Measurements from ENCODE around the gene WASHC4.
"Not testable (repeated sequence)": the region's sequence is repeated elsewhere in the genome, so short reads cannot be mapped to it uniquely, and the experiment has no call there.

Gene WASHC4

DNA sequence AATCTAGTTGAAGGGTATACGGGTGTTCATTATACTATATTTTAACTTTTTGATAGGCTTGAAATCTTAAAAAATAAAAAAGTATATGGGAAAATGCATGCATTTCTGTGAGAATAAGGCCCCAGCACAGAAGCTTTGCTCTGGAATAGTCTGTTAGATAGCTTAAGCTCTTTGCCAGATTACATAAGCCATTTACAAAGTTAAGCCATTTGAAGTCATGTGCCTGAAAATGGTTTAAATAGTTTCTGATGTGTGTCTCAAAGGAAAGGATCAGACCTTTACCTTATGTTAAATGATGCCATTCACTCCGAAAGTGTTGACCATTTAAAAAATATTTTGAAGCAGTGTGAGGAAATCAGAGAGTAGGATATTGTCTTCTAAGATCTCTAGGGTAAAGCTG is 51.3 kb downstream of the WASHC4 start:
- H3K27ac ChIP-seq, result no peak overlapping the region
- DNase-seq (ENCODE audit: low read depth, low spot score), result no peak

DNA sequence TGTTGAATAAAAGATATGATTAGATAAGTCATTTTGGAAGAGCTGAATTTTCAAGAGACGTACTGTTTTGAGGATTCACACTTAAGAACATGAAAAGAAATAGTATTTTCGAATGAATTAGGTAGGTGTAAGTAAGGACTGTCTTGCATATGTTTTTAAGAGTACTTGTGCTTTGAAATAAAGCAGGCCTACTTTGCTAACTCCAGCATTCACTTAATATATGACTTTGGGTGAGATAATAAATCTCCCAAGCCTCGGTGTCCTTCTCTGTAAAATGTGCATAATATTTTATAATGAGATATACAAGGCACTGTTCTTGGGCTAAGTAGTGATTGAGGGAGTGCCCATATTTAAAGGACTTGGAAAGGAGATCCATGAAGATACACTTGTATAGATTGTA is 54.6 kb downstream of the WASHC4 start:
- H3K27ac ChIP-seq, result no peak overlapping the region
- DNase-seq (ENCODE audit: low read depth, low spot score), result no peak

DNA sequence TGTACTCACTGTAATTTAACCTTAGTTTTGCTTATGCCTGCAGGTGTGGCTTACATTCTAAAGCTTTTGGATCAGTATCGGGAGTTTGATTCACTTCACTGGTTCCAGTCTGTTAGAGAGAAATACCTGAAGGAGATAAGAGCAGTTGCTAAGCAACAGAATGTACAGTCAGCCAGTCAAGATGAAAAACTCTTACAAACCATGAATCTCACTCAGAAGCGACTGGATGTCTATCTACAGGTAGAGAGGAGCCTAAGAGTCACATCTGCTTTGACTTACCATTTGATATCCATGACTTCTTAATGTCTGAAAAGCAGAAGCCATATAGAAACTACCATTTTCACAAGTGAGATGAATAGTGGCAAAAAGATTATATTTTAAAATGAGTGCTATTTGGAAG is 56.5 kb downstream of the WASHC4 start:
- H3K27ac ChIP-seq, result no peak overlapping the region
- DNase-seq (ENCODE audit: low read depth, low spot score), result no peak

DNA sequence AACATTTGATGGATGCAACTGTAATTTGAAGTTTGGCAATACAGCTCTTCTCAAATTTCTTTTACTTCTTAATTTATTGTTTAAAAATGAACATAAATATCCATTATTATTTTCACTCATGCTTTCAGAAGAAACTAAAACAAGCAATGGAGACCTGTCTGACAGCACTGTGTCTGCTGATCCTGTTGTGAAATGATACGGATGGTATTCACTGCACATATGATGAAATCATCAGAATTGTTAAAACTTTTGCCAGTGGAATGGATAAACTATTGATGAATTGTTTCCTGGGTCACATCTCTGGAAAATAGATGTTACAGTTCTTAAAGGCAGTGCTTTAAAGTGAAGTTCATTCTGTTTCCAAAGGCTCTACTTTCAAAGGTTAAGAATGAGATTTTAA is 59.2 kb downstream of the WASHC4 start:
- no peak overlapping the region for H3K27ac ChIP-seq
- DNase-seq (ENCODE audit: low read depth, low spot score), result no peak

DNA sequence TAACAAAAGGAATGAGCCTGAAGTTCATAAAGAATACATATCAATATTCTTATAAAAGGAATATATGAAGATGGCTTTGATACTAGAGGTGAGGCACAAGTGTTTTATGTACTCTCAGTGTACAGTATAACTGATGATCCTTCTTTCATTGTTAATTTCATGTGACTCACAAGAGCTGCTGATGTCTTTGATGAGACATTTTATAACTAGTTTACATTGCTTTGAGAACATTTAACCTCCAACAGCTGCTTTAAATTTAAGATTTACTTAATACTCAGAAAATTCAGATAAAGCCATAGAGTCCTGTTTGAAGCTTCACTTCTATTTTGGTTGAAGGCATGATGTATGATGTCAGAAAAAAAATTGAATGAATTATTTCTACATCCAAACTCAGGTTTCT is 59.8 kb downstream of the WASHC4 start:
- H3K27ac ChIP-seq, result no peak overlapping the region
- no peak for DNase-seq (ENCODE audit: low read depth, low spot score)

DNA sequence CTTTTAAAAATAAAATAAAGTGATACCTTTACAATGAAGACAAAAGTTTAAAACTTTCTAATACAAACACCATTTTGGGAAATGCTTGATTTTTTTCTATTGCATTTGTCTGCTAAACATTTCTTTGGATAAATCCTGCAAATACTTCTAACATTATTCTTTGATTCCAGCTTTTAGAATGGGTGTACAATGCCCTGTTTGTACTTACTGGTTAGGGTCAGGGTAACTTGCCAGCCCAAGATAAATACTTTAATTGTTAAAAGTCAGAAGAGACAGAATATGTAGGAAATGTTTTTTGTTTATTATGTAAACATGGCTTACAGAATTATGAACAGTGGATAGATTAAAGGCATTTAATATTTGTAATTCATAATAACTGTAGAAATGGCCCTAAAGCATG is 60.5 kb downstream of the WASHC4 start:
- no peak for DNase-seq (ENCODE audit: low read depth, low spot score)
- no peak overlapping the region for H3K27ac ChIP-seq

DNA sequence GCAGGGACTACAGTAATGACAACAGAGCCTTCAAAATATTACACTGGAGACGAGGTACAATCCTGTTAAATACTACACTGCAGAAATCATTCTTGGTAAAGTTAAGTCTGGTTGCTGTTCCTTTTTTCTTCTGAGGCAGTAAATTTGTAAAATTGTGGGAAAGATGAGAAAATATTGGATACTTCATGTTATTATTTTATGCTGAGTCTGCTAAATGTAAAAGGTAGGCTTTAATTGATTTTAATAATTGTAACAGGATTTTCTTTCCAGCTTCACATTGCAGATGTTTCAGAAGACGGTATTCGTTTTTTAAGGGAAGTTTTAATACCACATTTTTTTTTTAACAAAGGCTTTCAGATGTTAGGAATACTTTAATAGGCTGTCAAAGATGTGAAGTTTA is 62.6 kb downstream of the WASHC4 start:
- H3K27ac ChIP-seq, result no peak overlapping the region
- DNase-seq (ENCODE audit: low read depth, low spot score), result no peak

DNA sequence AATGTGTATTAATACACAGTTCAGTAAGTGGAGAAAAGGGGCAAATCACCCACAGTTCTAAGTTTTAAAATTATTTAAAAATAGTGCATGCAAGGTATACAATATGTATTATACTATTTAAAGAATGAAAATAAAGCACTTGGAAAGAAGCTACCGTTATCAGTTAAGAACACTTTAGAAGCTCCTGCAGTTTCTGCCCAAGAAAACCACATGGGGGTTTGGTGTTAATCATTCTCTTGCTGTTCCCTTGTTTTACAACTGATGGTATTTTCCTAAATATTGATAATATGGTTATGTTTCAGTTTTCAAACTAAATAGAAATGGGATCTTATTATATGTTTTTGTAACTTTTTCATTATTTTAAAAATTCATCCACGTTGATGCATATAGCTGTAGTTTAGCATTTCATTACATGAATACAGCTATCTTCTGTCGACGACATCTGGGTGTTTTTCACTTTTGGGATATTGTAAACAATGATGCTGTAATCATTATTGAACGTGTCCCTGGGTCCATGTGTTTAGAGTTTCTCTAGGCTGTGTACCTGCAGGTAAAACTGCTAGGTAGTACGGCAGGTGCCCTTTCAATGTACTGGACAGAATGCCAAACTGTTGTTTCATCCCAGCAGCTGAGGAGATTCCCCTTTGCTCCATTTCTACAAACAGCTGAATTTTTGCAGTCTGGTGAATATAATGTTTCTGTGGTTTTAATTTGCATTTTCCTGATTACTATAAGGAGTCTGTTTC is 64.3 kb downstream of the WASHC4 start:
- no peak for DNase-seq (ENCODE audit: low read depth, low spot score)
- no peak overlapping the region for H3K27ac ChIP-seq

DNA sequence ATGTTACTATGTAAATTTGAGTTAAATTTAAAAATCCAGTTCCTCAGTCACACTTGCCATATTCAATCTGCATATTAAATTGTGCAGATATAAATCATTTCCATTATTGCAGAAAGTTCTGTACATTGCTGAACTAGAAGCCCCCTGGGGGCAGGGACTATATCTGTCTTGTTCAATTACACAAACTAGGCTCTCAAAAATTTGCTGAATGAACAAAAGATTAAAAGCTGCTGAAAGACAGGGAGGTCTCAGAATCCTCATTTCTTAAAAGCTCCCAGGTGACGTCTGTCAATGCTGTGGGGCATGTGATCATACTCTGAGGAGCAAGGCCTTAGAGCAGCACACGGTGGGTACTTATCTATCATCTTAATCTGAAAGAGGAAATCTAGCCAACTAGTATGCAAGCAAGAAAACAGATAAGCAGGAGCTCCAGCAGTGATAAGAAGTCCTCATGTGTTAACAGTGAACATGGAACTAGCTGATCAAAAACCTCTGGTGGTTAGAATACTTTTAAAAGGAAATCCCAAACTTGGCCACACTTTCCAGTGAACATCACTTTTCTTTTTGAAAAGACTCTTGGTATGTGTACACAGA is 68.0 kb downstream of the WASHC4 start:
- DNase-seq (ENCODE audit: low read depth, low spot score), result no peak
- H3K27ac ChIP-seq, result no peak overlapping the region

DNA sequence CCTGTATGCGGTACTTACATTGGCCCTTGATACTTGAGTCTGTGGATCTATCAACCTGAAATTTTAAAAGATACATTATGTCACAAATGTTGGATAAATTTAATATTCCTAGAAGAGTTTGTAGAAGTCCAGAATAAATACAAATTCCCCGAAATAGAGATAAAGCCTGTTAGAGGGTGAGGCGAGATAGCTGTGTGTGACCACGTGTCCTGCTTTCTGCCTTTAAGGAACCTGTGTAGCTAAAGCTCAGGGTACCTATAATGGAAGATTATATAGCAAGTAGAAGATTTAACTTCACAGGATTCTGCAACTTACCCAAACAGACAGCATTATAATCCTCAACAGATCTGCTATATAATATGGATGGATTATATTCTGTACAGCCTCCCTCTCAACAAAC is 69.7 kb downstream of the WASHC4 start:
- no peak overlapping the region for H3K27ac ChIP-seq
- no peak for DNase-seq (ENCODE audit: low read depth, low spot score)

DNA sequence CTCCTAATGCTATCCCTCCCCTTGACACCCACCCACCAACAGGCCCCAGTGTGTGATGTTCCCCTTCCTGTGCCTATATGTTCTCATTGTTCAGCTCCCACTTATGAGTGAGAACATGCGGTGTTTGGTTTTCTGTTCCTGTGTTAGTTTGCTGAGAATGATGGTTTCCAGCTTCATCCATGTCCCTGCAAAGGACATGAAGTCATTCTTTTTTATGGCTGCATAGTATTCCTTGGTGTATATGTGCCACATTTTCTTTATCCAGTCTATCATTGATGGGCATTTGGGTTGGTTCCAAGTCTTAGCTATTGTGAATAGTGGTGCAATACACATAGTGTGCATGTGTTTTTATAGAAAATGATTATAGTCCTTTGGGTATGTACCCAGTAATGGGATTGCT is 71.6 kb downstream of the WASHC4 start:
- not testable (repeated sequence) for DNase-seq (ENCODE audit: low read depth, low spot score)

DNA sequence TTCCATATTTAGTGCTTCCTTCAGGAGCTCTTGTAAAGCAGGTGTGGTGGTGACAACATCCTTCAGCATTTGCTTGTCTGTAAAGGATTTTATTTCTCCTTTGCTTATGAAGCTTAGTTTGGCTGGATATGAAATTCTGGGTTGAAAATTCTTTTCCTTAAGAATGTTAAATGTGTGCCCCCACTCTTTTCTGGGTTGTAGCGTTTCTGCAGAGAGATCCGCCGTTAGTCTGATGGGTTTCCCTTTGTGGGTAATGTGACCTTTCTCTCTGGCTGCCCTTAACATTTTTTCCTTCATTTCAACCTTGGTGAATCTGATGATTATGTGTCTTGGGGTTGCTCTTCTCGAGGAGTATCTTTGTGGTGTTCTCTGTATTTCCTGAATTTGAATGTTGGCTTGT is 75.9 kb downstream of the WASHC4 start:
- DNase-seq (ENCODE audit: low read depth, low spot score); H3K27ac ChIP-seq: not testable (repeated sequence)

More for the DNA sequence above, 71.6 kb downstream of the WASHC4 start:
- not testable (repeated sequence) for H3K27ac ChIP-seq

DNA sequence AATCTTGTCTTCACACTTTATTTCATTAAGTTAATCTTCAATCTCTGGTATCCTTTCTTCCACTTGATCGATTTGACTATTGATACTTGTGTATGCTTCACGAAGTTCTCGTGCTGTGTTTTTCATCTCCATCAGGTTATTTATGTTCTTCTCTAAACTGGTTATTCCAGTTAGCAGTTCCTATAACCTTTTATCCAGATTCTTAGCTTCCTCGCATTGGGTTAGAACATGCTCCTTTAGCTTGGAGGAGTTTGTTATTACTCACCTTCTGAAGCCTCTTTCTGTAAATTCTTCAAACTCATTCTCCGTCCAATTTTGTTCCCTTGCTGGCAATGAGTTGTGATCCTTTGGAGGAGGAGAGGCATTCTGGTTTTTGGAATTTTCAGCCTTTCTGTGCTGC is 76.4 kb downstream of the WASHC4 start:
- not testable (repeated sequence) for H3K27ac ChIP-seq; DNase-seq (ENCODE audit: low read depth, low spot score)

DNA sequence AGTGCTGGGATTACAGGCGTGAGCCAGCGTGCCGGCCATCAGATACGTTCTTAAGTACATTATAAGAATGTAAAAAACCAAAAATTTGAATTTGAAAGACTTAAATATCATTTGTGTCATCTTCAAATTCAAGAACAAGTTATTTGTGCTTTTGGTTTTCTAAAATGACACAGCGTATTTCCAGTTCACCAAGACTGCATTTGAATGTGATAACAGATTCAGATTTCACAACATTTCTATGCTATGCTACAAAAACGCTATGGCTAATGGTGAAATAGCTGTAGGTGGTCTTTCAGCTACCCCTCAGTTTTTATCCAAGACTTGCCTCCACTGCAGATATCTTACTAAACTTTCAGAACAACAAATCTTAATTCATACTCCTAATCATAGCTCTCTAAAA is 81.8 kb downstream of the WASHC4 start:
- DNase-seq (ENCODE audit: low read depth, low spot score), result no peak
- no peak overlapping the region for H3K27ac ChIP-seq

DNA sequence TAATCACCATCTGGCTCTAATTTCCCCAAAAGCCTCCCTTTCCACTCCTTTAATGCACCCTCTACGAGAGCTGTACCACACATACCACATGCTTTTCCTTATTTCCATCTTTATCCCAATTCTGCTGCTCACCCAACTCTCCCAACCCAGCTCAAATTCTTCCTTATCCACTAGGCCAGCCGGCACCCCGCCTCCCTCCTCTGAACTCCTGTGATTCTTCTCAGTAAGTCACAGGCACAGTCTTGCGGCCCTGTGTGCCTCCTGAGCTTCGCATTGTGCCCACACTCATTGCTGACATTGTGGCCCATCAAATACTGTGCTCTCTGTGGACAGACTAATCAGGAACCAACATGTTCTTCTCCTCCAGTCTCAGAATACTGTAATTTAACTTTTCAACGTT is 83.0 kb downstream of the WASHC4 start:
- DNase-seq (ENCODE audit: low read depth, low spot score), result no peak
- no peak overlapping the region for H3K27ac ChIP-seq

DNA sequence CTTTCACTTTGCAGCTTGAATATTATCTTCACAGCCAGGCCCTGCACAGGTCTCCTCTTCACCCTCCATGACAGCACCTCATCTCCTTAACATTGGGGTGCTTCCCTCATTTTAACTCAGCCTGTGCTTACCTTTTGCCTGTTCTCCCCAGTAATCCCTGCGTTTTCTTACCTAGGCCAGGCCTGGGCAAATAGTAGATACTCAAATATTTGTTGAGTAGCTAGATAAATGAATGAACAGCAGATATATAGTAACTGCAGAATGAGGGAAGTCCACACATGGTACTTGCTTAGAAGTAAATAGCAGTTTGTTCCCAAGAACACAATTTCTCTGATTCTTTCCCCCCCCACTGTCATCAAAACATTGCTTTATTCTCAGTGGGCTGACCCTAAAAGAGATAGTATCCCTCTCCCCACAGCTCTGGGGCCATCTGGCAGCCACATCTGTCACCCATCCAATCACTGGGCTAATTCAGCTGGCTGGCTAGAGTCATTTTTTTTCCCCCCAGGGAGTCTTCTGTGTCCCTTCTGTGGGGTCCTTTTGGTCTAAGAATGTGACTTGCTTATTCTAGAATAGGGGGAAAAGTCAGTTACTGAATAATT is 85.2 kb downstream of the WASHC4 start:
- no peak overlapping the region for H3K27ac ChIP-seq
- no peak for DNase-seq (ENCODE audit: low read depth, low spot score)

DNA sequence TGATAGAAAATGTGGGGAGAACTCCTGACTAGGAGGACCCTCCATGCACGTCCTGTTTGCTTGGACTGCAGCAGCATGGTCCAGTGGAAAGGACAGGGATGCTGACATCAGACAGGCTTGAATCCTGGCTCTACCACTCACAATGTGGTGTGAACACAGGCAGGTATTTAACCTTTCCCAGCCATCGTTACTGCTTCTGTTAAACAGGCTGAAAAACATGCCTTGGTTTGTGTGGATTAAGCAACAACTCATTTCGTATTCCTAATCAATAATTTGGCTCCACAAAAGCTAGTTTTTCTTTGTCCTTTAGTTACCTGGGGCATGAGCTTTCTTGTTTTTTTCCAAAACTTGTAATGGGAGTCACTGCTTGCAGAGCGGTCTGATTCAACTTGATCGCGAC is 87.4 kb downstream of the WASHC4 start:
- no peak overlapping the region for H3K27ac ChIP-seq
- no peak for DNase-seq (ENCODE audit: low read depth, low spot score)

DNA sequence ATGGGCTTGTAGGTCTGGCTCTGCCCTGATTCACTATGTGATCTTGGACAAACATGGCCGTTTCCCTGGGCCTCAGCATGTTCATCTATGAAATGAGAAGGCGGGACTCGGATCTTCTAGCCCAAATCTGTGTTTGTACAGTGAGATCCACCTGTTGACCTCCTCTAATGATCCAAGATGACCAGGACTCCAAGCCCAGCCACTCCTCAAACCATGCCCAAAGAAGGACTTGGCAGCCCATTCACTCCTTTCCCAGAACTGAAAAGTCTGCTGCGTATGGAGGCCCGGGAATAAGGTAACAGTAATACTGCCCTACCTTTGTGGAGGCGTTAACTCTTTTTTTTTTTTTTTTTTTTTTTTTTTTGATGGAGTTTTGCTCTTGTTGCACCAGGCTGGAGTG is 88.6 kb downstream of the WASHC4 start:
- no peak for DNase-seq (ENCODE audit: low read depth, low spot score)

DNA sequence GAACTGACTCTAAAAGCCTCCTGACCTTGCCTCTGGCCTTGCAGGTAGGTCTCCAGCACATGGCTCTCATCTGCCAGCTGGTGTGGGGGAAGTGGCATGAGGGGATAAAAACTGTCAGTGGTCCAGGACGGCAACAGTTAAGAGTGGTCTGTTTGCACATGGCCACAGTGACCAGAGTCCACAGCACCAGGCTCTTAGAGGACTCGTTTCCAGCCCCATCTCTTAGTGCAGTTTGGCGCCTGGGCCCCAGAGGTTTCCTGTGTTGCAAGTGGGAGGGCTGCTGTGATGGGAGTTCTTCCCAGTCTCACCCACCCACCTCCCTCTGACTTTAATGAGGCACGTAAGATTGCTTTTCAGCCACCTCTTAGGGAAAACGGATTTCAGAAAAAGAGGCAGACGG is 91.4 kb downstream of the WASHC4 start:
- no peak for DNase-seq (ENCODE audit: low read depth, low spot score)
- no peak overlapping the region for H3K27ac ChIP-seq

More for the DNA sequence above, 88.6 kb downstream of the WASHC4 start:
- no peak overlapping the region for H3K27ac ChIP-seq

DNA sequence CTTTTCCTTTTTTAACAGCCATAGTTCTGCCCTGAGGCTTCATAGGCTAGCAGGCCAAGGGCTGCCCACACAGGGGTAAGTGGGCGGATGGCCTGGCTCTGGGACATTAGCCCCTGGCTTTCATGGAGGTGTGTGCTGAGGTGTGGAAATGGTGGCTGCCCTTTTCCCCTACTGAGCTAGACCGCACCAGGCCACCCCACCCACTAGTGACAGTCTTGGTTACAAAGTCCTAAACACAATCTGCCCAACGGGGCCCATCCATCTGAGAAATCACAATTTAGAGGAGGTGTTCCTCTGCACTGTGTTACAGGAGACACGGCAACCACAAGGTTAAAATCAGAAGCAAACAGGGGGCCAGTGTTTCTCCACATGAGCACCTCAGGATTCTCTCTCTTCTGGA is 92.9 kb downstream of the WASHC4 start:
- no peak for DNase-seq (ENCODE audit: low read depth, low spot score)
- H3K27ac ChIP-seq, result no peak overlapping the region

DNA sequence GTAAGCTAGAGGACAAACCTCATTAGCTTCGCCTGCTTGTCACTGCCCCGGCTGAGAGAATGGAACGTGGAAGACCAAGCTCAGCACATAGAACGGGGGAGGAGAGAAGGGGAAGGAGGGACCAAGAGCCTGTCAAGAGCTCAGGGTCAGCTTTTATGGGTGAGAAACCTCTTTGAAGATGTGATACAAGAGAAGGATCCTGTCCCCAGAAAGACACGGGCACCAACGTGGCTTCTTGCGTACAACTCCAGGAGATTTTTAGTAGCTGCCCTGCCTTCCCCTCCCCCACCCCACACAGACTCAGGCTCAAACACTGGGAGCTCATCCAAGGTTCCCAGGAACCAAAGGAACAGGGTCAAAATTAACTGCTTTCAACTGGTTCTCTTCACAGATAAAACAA is 93.8 kb downstream of the WASHC4 start:
- no peak overlapping the region for H3K27ac ChIP-seq
- no peak for DNase-seq (ENCODE audit: low read depth, low spot score)

DNA sequence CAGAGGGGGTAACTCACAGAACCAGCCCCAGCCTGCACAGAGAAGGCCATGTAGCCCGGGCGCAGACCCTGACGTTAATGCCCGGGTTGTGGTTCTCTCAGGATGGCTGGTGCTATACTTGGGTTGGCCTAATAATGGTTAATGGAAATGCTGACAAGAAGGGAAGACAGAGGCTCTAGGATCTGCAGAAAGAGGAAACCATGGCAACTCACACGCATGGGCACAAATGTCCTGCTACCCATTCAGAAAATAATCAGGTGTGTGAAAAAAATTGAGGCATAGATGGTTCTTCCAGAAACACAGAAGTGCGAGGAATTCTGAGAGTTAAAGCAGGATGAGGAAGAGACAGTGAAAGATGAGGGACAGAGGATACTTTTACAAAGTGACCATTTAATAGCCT is 94.7 kb downstream of the WASHC4 start:
- no peak overlapping the region for H3K27ac ChIP-seq

More for the DNA sequence above, 94.7 kb downstream of the WASHC4 start:
- DNase-seq (ENCODE audit: low read depth, low spot score), result no peak

Measured in epithelial cell of prostate (primary cell).